Stimulated activated naive B cell treated with anti-CD40 and anti-IgM and Interleukin-4, amounts not matched to agents 10 μg/mL and 1 μg/mL and 100 μg/mL, for 72 hours (primary cell): ENCODE data around the gene CPVL.

ENCODE experiments used
- ATAC-seq, 2 donors: fragments of 150-1000 bp; cut with Tn5 transposase; replicated peaks; 2 replicates each; pipeline ENCODE4 v1.10.0; 2021; ENCODE audit warnings: moderate library complexity in 1 of 2
- DNase-seq: peaks from one replicate; pipeline ENCODE4 v3.0.0; 2021
- H3K27ac Mint-ChIP-seq: one replicate; pipeline ENCODE4 v1.8.0; 2022; ENCODE audit warnings: mild to moderate bottlenecking, mixed read lengths
- H3K27me3 Mint-ChIP-seq, 2 donors: one replicate each; pipeline ENCODE4 v1.8.0; 2022; ENCODE audit warnings: mixed read lengths in 2 of 2
- H3K36me3 Mint-ChIP-seq, 2 donors: one replicate each; pipeline ENCODE4 v1.8.0; 2022; ENCODE audit warnings: mixed read lengths in 2 of 2, mild to moderate bottlenecking in 1 of 2
- H3K4me1 Mint-ChIP-seq, 2 donors: one replicate each; pipeline ENCODE4 v1.8.0; 2022; ENCODE audit warnings: mixed read lengths in 2 of 2, mild to moderate bottlenecking in 1 of 2
- H3K4me3 Mint-ChIP-seq, 2 donors: one replicate each; pipeline ENCODE4 v1.8.0; 2022; ENCODE audit warnings: mild to moderate bottlenecking in 2 of 2, mixed read lengths in 2 of 2, moderate library complexity in 1 of 2
- H3K9me3 Mint-ChIP-seq, 2 donors: one replicate each; pipeline ENCODE4 v1.8.0; 2022; ENCODE audit warnings: mixed read lengths in 2 of 2, mild to moderate bottlenecking in 1 of 2

Gene CPVL

GRCh38 chr7:29170781-29171180, 24.4 kb upstream of the CPVL start:
- Mint-ChIP-seq H3K4me1 (no peaks in the 10 kb centered on the region), H3K27ac (no peak overlapping the region), H3K27me3 (peaks cover 20 to 21% of the 10 kb centered on the region in 2 donors), H3K4me3 (no peak overlapping the region), H3K36me3 (peaks cover 0 to 2% of the 10 kb centered on the region in 2 donors), H3K9me3 (peaks cover 7 to 8% of the 10 kb centered on the region in 2 donors)
- DNase-seq (no peak), ATAC-seq (no peak)

- Mint-ChIP-seq H3K4me3 (no peak overlapping the region), H3K9me3 (peaks cover 5 to 7% of the 10 kb centered on the region in 2 donors)
Measured at GRCh38 chr7:29167721-29168120, 21.4 kb upstream of the CPVL start.

GRCh38 chr7:29163854-29164253, 17.5 kb upstream of the CPVL start:
- no peak overlapping the region for H3K4me3 Mint-ChIP-seq
- no peak overlapping the region for H3K27ac Mint-ChIP-seq

More at GRCh38 chr7:29167721-29168120, 21.4 kb upstream of the CPVL start:
- Mint-ChIP-seq H3K4me1 (no peaks in the 10 kb centered on the region), H3K27ac (no peak overlapping the region), H3K27me3 (peaks cover 17% of the 10 kb centered on the region in 2 donors), H3K36me3 (no peaks in the 10 kb centered on the region)
- ATAC-seq: no peak
- DNase-seq: no peak

GRCh38 chr7:29162577-29162976, 16.2 kb upstream of the CPVL start:
- Mint-ChIP-seq H3K27ac (no peak overlapping the region), H3K4me3 (no peak overlapping the region), H3K4me1 (no peaks in the 10 kb centered on the region), H3K36me3 (no peaks in the 10 kb centered on the region), H3K9me3 (peaks cover 5 to 7% of the 10 kb centered on the region in 2 donors), H3K27me3 (peaks cover 27 to 32% of the 10 kb centered on the region in 2 donors)
- ATAC-seq (no peak), DNase-seq (no peak)

More at GRCh38 chr7:29163854-29164253, 17.5 kb upstream of the CPVL start:
- H3K27me3 Mint-ChIP-seq: peaks cover 21 to 26% of the 10 kb centered on the region in 2 donors
- H3K9me3 Mint-ChIP-seq: peaks cover 5 to 7% of the 10 kb centered on the region in 2 donors
- no peaks in the 10 kb centered on the region for H3K4me1 Mint-ChIP-seq
- no peak for ATAC-seq
- H3K36me3 Mint-ChIP-seq: no peaks in the 10 kb centered on the region
- DNase-seq: no peak

GRCh38 chr7:29161231-29161630, 14.9 kb upstream of the CPVL start:
- Mint-ChIP-seq H3K27me3 (peaks cover 33 to 37% of the 10 kb centered on the region in 2 donors), H3K36me3 (no peaks in the 10 kb centered on the region), H3K27ac (no peak overlapping the region), H3K9me3 (peaks cover 2 to 5% of the 10 kb centered on the region in 2 donors), H3K4me1 (peaks cover 0 to 5% of the 10 kb centered on the region in 2 donors), H3K4me3 (no peak overlapping the region)
- no peak for ATAC-seq
- DNase-seq: no peak

GRCh38 chr7:29160080-29160479, 13.7 kb upstream of the CPVL start:
- H3K36me3 Mint-ChIP-seq: no peaks in the 10 kb centered on the region
- H3K4me1 Mint-ChIP-seq: peaks cover 0 to 5% of the 10 kb centered on the region in 2 donors
- H3K4me3 Mint-ChIP-seq: no peak overlapping the region
- no peak overlapping the region for H3K27ac Mint-ChIP-seq
- peaks cover 34 to 39% of the 10 kb centered on the region in 2 donors for H3K27me3 Mint-ChIP-seq
- peaks cover 0 to 5% of the 10 kb centered on the region in 2 donors for H3K9me3 Mint-ChIP-seq
- ATAC-seq (no peak), DNase-seq (no peak)

GRCh38 chr7:29158795-29159423, 12.6 kb upstream of the CPVL start:
- Mint-ChIP-seq H3K36me3 (no peaks in the 10 kb centered on the region), H3K27me3 (peaks cover 34 to 42% of the 10 kb centered on the region in 2 donors), H3K4me1 (peaks cover 0 to 5% of the 10 kb centered on the region in 2 donors), H3K27ac (no peak overlapping the region), H3K9me3 (peaks cover 1 to 5% of the 10 kb centered on the region in 2 donors), H3K4me3 (no peak overlapping the region)
- DNase-seq (no peak), ATAC-seq (no peak)

GRCh38 chr7:29156907-29157452, 10.6 kb upstream of the CPVL start:
- Mint-ChIP-seq H3K9me3 (peaks cover 1 to 5% of the 10 kb centered on the region in 2 donors), H3K4me1 (peaks cover 0 to 5% of the 10 kb centered on the region in 2 donors), H3K27ac (no peak overlapping the region), H3K36me3 (no peaks in the 10 kb centered on the region), H3K27me3 (peaks cover 34 to 47% of the 10 kb centered on the region in 2 donors), H3K4me3 (no peak overlapping the region)
- ATAC-seq: no peak
- no peak for DNase-seq

GRCh38 chr7:29154076-29154475, 7.7 kb upstream of the CPVL start:
- peaks cover 0 to 5% of the 10 kb centered on the region in 2 donors for H3K4me1 Mint-ChIP-seq
- no peaks in the 10 kb centered on the region for H3K36me3 Mint-ChIP-seq
- peaks cover 1 to 5% of the 10 kb centered on the region in 2 donors for H3K9me3 Mint-ChIP-seq
- H3K27me3 Mint-ChIP-seq: peaks cover 32 to 34% of the 10 kb centered on the region in 2 donors
- ATAC-seq (no peak), DNase-seq (no peak)
- H3K4me3 Mint-ChIP-seq: no peak overlapping the region
- H3K27ac Mint-ChIP-seq: no peak overlapping the region

- ATAC-seq: no peak
- peaks cover 1 to 5% of the 10 kb centered on the region in 2 donors for H3K9me3 Mint-ChIP-seq
- no peak overlapping the region for H3K27ac Mint-ChIP-seq
- H3K36me3 Mint-ChIP-seq: peaks cover 0 to 4% of the 10 kb centered on the region in 2 donors
- no peak for DNase-seq
- no peak overlapping the region for H3K4me3 Mint-ChIP-seq
- peaks cover 10 to 12% of the 10 kb centered on the region in 2 donors for H3K4me1 Mint-ChIP-seq
- peaks cover 39 to 43% of the 10 kb centered on the region in 2 donors for H3K27me3 Mint-ChIP-seq
Measured at GRCh38 chr7:29150856-29151255, 4.5 kb upstream of the CPVL start.

- peaks cover 32 to 49% of the 10 kb centered on the region in 2 donors for H3K27me3 Mint-ChIP-seq
- no peak overlapping the region for H3K4me3 Mint-ChIP-seq
- no peak overlapping the region for H3K27ac Mint-ChIP-seq
- peaks cover 11 to 13% of the 10 kb centered on the region in 2 donors for H3K4me1 Mint-ChIP-seq
- H3K9me3 Mint-ChIP-seq: no peaks in the 10 kb centered on the region
- peaks cover 0 to 4% of the 10 kb centered on the region in 2 donors for H3K36me3 Mint-ChIP-seq
- ATAC-seq: no peak
- no peak for DNase-seq
Measured at GRCh38 chr7:29149036-29149435, 2.7 kb upstream of the CPVL start.

GRCh38 chr7:29147821-29148220, 1.5 kb upstream of the CPVL start:
- H3K27me3 Mint-ChIP-seq: peaks cover 36 to 56% of the 10 kb centered on the region in 2 donors
- no peaks in the 10 kb centered on the region for H3K9me3 Mint-ChIP-seq
- ATAC-seq: no peak
- no peak for DNase-seq
- no peak overlapping the region for H3K27ac Mint-ChIP-seq
- H3K4me3 Mint-ChIP-seq: no peak overlapping the region
- H3K36me3 Mint-ChIP-seq: peaks cover 0 to 4% of the 10 kb centered on the region in 2 donors
- H3K4me1 Mint-ChIP-seq: peaks cover 11 to 13% of the 10 kb centered on the region in 2 donors

- H3K27ac Mint-ChIP-seq: no peak overlapping the region
- H3K36me3 Mint-ChIP-seq: peaks cover 0 to 4% of the 10 kb centered on the region in 2 donors
- no peak overlapping the region for H3K4me3 Mint-ChIP-seq
- DNase-seq (no peak), ATAC-seq (no peak)
- H3K9me3 Mint-ChIP-seq: no peaks in the 10 kb centered on the region
- H3K4me1 Mint-ChIP-seq: peaks cover 11 to 13% of the 10 kb centered on the region in 2 donors
- peaks cover 38 to 64% of the 10 kb centered on the region in 2 donors for H3K27me3 Mint-ChIP-seq
Measured at GRCh38 chr7:29146888-29147609, 712 bp upstream of the CPVL start.

- no peak for ATAC-seq
- Mint-ChIP-seq H3K4me3 (no peak overlapping the region), H3K9me3 (no peaks in the 10 kb centered on the region)
Measured at GRCh38 chr7:29145553-29146056, 732 bp downstream of the CPVL start.

More at GRCh38 chr7:29145553-29146056, 732 bp downstream of the CPVL start:
- Mint-ChIP-seq H3K27ac (no peak overlapping the region), H3K27me3 (peaks cover 39 to 71% of the 10 kb centered on the region in 2 donors), H3K36me3 (peaks cover 0 to 4% of the 10 kb centered on the region in 2 donors), H3K4me1 (peaks cover 11 to 13% of the 10 kb centered on the region in 2 donors)
- no peak for DNase-seq
